SK-N-SH (cell line): ENCODE data around the gene RHBDL1. TPM values are rescaled to one million over a fixed set of nuclear protein-coding genes. Genes with fewer than 3 reads are reported as not detected.

ENCODE experiments used
- CTCF ChIA-PET: fragments of 300-600, 350-600 bp; formaldehyde crosslinking; extraction: SDS; loops from one replicate; lab custom pipeline; 2021; lab: Yijun Ruan, JAX
- POLR2A ChIA-PET: fragments of 350-600 bp; sonication (Branson Sonifier 250); formaldehyde crosslinking; extraction: SDS; loops from one replicate; lab custom pipeline; 2020; ENCODE audit warnings: antibody characterized with exemption, inconsistent platforms; lab: Yijun Ruan, JAX
- DNase-seq: peaks from one replicate; pipeline ENCODE4 v3.0.0; 2012
- H2AFZ ChIP-seq: fragments of 200-600 bp; sonication (generic); 2 replicates; pipeline ENCODE4 v1.8.1; 2016; ENCODE audit warnings: antibody characterized with exemption, mild to moderate bottlenecking, low read depth
- H3F3A ChIP-seq: fragments of 200-600 bp; sonication (generic); replicated peaks from 2 replicates; pipeline ENCODE3; 2016; ENCODE audit warnings: antibody characterized with exemption, mild to moderate bottlenecking; ENCODE audit not compliant: insufficient read depth
- H3K27ac ChIP-seq, 2 experiments: fragments of 200-500 bp in 1 of 2; fragments of 200-600 bp in 1 of 2; sonication (Bioruptor generic) in 1 of 2; sonication (generic), shearing (Covaris generic) in 1 of 2; 2 replicates each; pipeline versions ENCODE4 v1.5.1 to v1.6.1; 2014 to 2016; ENCODE audit warnings: low read depth in 2 of 2, inconsistent platforms in 1 of 2, low read length in 1 of 2, mild to moderate bottlenecking in 1 of 2, mixed read lengths in 1 of 2
- H3K27me3 ChIP-seq: fragments of 200-600 bp; sonication (generic), shearing (Covaris generic); 2 replicates; pipeline ENCODE4 v1.6.1; 2016; ENCODE audit warnings: mixed run types; ENCODE audit not compliant: insufficient read depth
- H3K36me3 ChIP-seq, 2 experiments: fragments of 200-500 bp in 1 of 2; fragments of 200-600 bp in 1 of 2; sonication (Bioruptor generic) in 1 of 2; sonication (generic) in 1 of 2; replicated peaks in 1 of 2; 2 replicates each; pipeline versions ENCODE3 to v1.5.1; 2014 to 2016; ENCODE audit warnings: low read length in 1 of 2, mild to moderate bottlenecking in 1 of 2; ENCODE audit not compliant: insufficient read depth in 2 of 2, control insufficient read depth in 1 of 2
- H3K4me1 ChIP-seq, 2 experiments: fragments of 200-500 bp in 1 of 2; fragments of 200-600 bp in 1 of 2; sonication (Bioruptor generic) in 1 of 2; sonication (generic), shearing (Covaris generic) in 1 of 2; 2 replicates each; pipeline versions ENCODE4 v1.5.1 to v1.6.1; 2014 to 2016; ENCODE audit warnings: low read depth in 1 of 2, low read length in 1 of 2, mixed run types in 1 of 2; ENCODE audit not compliant: insufficient read depth in 2 of 2, control insufficient read depth in 1 of 2
- H3K4me2 ChIP-seq: fragments of 200-600 bp; sonication (generic), shearing (Covaris generic); 2 replicates; pipeline ENCODE4 v1.6.1; 2017; ENCODE audit warnings: mixed run types
- H3K4me3 ChIP-seq, 2 experiments: fragments of 200-500 bp in 1 of 2; fragments of 200-600 bp in 1 of 2; sonication (Bioruptor generic) in 1 of 2; sonication (generic), shearing (Covaris generic) in 1 of 2; 2 replicates each; pipeline versions ENCODE4 v1.5.1 to v1.8.1; 2014 to 2016; ENCODE audit warnings: low read depth in 2 of 2, inconsistent platforms in 1 of 2, low read length in 1 of 2, mild to moderate bottlenecking in 1 of 2, mixed read lengths in 1 of 2, moderate library complexity in 1 of 2
- H3K79me2 ChIP-seq: fragments of 200-600 bp; sonication (generic); 2 replicates; pipeline ENCODE4 v1.8.1; 2017; ENCODE audit warnings: mild to moderate bottlenecking; ENCODE audit not compliant: insufficient read depth
- H3K9ac ChIP-seq: fragments of 200-600 bp; sonication (generic); 2 replicates; pipeline ENCODE4 v1.6.1; 2017; ENCODE audit warnings: mixed run types
- H3K9me2 ChIP-seq: fragments of 200-600 bp; sonication (generic); 2 replicates; pipeline ENCODE4 v1.6.1; 2017; ENCODE audit warnings: mixed run types
- H3K9me3 ChIP-seq: fragments of 200-600 bp; sonication (generic); 2 replicates; pipeline ENCODE4 v1.6.1; 2017; ENCODE audit warnings: mixed run types, mild to moderate bottlenecking, moderate library complexity
- H4K20me1 ChIP-seq: fragments of 200-600 bp; sonication (generic); 2 replicates; pipeline ENCODE4 v1.6.1; 2017; ENCODE audit warnings: mild to moderate bottlenecking, mixed run types; ENCODE audit not compliant: insufficient read depth
- CTCF ChIP-seq: fragments of 200-600 bp; sonication (generic); IDR thresholded peaks from 2 replicates; pipeline ENCODE4 v1.6.1; 2017; ENCODE audit warnings: antibody characterized with exemption, mild to moderate bottlenecking, moderate library complexity
- ELF1 ChIP-seq: IDR thresholded peaks from 2 replicates; pipeline ENCODE4 v1.4.0; 2012
- EP300 ChIP-seq, 2 experiments: IDR thresholded peaks; 2 replicates each; pipeline versions ENCODE4 v1.4.0 to v1.6.1; 2012; ENCODE audit warnings: borderline replicate concordance in 1 of 2, low read depth in 1 of 2, low read length in 1 of 2
- GABPA ChIP-seq: IDR thresholded peaks from 2 replicates; pipeline ENCODE4 v1.4.0; 2012; ENCODE audit warnings: low read depth, mild to moderate bottlenecking
- GATA2 ChIP-seq: sonication (generic); formaldehyde crosslinking; IDR thresholded peaks from 2 replicates; pipeline ENCODE4 v1.5.0; 2020; ENCODE audit warnings: mild to moderate bottlenecking, missing genetic modification reagents
- MAX ChIP-seq: IDR thresholded peaks from 2 replicates; pipeline ENCODE4 v1.4.0; 2012; ENCODE audit warnings: low read depth
- PBX3 ChIP-seq: IDR thresholded peaks from 2 replicates; pipeline ENCODE4; 2012
- POLR2AphosphoS5 ChIP-seq: IDR thresholded peaks from 2 replicates; pipeline ENCODE4 v1.6.1; 2012; ENCODE audit warnings: low read depth, low read length
- SIN3A ChIP-seq: IDR thresholded peaks from 2 replicates; pipeline ENCODE4 v1.6.1; 2012; ENCODE audit warnings: low read depth, mild to moderate bottlenecking, low read length, moderate library complexity, borderline replicate concordance
- SMC3 ChIP-seq: IDR thresholded peaks from 2 replicates; pipeline ENCODE4 v1.6.1; 2012; ENCODE audit warnings: low read depth, low read length, improper control_type of control experiment
- TCF12 ChIP-seq: IDR thresholded peaks from 2 replicates; pipeline ENCODE4 v1.4.0; 2012
- TEAD4 ChIP-seq: IDR thresholded peaks from 2 replicates; pipeline ENCODE4 v1.4.0; 2012; ENCODE audit warnings: mild to moderate bottlenecking, borderline replicate concordance; ENCODE audit not compliant: insufficient read depth
- USF2 ChIP-seq: fragments of 150-350 bp; IDR thresholded peaks from 2 replicates; pipeline ENCODE4 v1.6.1; 2017; ENCODE audit warnings: antibody characterized with exemption, low read length, low read depth, borderline replicate concordance
- ZBTB33 ChIP-seq: IDR thresholded peaks from 2 replicates; pipeline ENCODE4 v1.4.0; 2012; ENCODE audit warnings: low read depth, borderline replicate concordance
- WGBS: methylation state at CpG from one replicate; pipeline ENCODE4 v1.1.6; 2017; ENCODE audit warnings: low lambda C conversion rate; 5-methylcytosine and 5-hydroxymethylcytosine counted together
- polyA plus RNA-seq, 3 experiments: library from polyadenylated mRNA; depleted of rRNA; stranded (reverse); fragments of >200 nt; gene quantifications; 2 replicates each; pipeline ENCODE4 v1.2.3, GENCODE V29; 2012

RHBDL1 gene
- polyA plus RNA-seq, 1 of the 3 experiments (the other 2 are of a cell fraction), result 4.1 TPM

- no peak for TF ChIP-seq TEAD4
- no peak for TF ChIP-seq ZBTB33
Measured at GRCh38 chr16:714079-714478, 38.6 kb downstream of the RHBDL1 start (continued).

GRCh38 chr16:714558-715476 is 39.3 kb downstream of the RHBDL1 start, which contains the start of gene METRN:
Gene METRN (plus strand): TSS chr16:715118. CDS start chr16:715290, 172 bp downstream.
- Histone ChIP-seq H2AFZ (no peak within 1 kb of the TSS), H3K4me1 (peaks cover 23 to 51% of the 10 kb centered on the region in 2 experiments; a peak in 3 of 4 replicates), H3K79me2 (0 out of 2 replicates have a peak, but pooled peaks cover 2% of the 10 kb centered on the region), H3K9ac (peak within 1 kb of the TSS; percentile 67), H3F3A (peaks cover 32% of the 10 kb centered on the region), H3K4me3 (peak within 1 kb of the TSS; percentile 66 to 70), H3K9me3 (no peaks in the 10 kb centered on the region), H4K20me1 (peaks cover 12% of the 10 kb centered on the region; the same call in 1 of the 2 replicates), H3K9me2 (no peaks in the 10 kb centered on the region), H3K27ac (peak within 1 kb of the TSS; percentile 56 to 91; a peak in 3 of 4 replicates), H3K36me3 (peaks cover 0 to 4% of the 10 kb centered on the region in 2 experiments), H3K27me3 (no peaks in the 10 kb centered on the region), H3K4me2 (peak within 1 kb of the TSS; percentile 93)
- ChIA-PET POLR2A (interaction anchor here (1.2 to 2.6 kb wide), 5 partner anchors 8 to 54 kb away, joined by 3 to 13 read pairs (median 4); partner anchors contain the start of gene CCDC78), CTCF (interaction anchor here (1.1 to 22.4 kb wide), 8 partner anchors 10 to 70 kb away, joined by 4 to 358 read pairs (median 20); partner anchors contain the start of genes ANTKMT, CCDC78, CHTF18 and CIAO3)
- WGBS, result 77% methylated on average over 5 of the region's 108 CpGs
- TF ChIP-seq MAX, result peak; percentile 83
- TF ChIP-seq POLR2AphosphoS5, result no peak
- peak; percentile 92 for DNase-seq

GRCh38 chr16:715477-716199 is 40.2 kb downstream of the RHBDL1 start:
- Histone ChIP-seq H3K4me1 (peaks cover 18 to 47% of the 10 kb centered on the region in 2 experiments; a peak in 3 of 4 replicates), H3K27ac (peak overlapping the region; percentile 56 to 91; a peak in 3 of 4 replicates), H2AFZ (no peak overlapping the region), H3K4me3 (peak overlapping the region; percentile 66 to 70), H3K36me3 (peaks cover 0 to 4% of the 10 kb centered on the region in 2 experiments), H3K9me2 (no peaks in the 10 kb centered on the region), H4K20me1 (peaks cover 12% of the 10 kb centered on the region; the same call in 1 of the 2 replicates), H3K79me2 (0 out of 2 replicates have a peak, but pooled peaks cover 2% of the 10 kb centered on the region), H3K4me2 (peak overlapping the region; percentile 93), H3K9ac (peak overlapping the region; percentile 67), H3F3A (peaks cover 30% of the 10 kb centered on the region), H3K9me3 (no peaks in the 10 kb centered on the region), H3K27me3 (no peaks in the 10 kb centered on the region)
- 10% methylated on average over 4 of the region's 74 CpGs for WGBS
- ChIA-PET CTCF (interaction anchor here (0.6 to 22.4 kb wide), 10 partner anchors 11 to 69 kb away, joined by 3 to 358 read pairs (median 9); partner anchors contain the start of genes ANTKMT, CCDC78, CHTF18 and CIAO3), POLR2A (interaction anchor here (1.1 to 2.6 kb wide), 7 partner anchors 9 to 68 kb away, joined by 3 to 13 read pairs (median 4); partner anchors contain the start of gene CCDC78)
- DNase-seq, result peak; percentile 81
- TF ChIP-seq CTCF (peak; percentile 28), POLR2AphosphoS5 (no peak; the same call in 1 of the 2 replicates), ELF1 (no peak), SMC3 (no peak), GATA2 (CRISPR knock-in tag) (no peak), PBX3 (no peak; the same call in 1 of the 2 replicates), TCF12 (no peak), EP300 (IDR thresholded peaks at IDR 0.05; ENCODE audit: borderline replicate concordance in 1 of 2, low read depth in 1 of 2, low read length in 1 of 2) (no peak), USF2 (no peak), SIN3A (peak; percentile 10; the same call in 1 of the 2 replicates), GABPA (no peak)
